WTC11 (cell line): ENCODE measurements around the gene DYRK2.

ENCODE experiments used
- ARID4B ChIP-seq: sonication (generic); formaldehyde crosslinking; IDR thresholded peaks from 2 replicates; pipeline ENCODE4 v1.8.0; 2023; ENCODE audit warnings: missing genetic modification reagents, mild to moderate bottlenecking, borderline replicate concordance
- CREM ChIP-seq: sonication (generic); formaldehyde crosslinking; IDR thresholded peaks from 2 replicates; pipeline ENCODE4 v1.8.1; 2022; ENCODE audit warnings: mild to moderate bottlenecking, missing genetic modification reagents, moderate library complexity
- CTCF ChIP-seq: fragments of 200-600 bp; IDR thresholded peaks from 2 replicates; pipeline ENCODE4 v1.8.0; 2022; ENCODE audit warnings: antibody characterized with exemption
- ESRRA ChIP-seq: sonication (generic); formaldehyde crosslinking; IDR thresholded peaks from 2 replicates; pipeline ENCODE4 v1.8.1; 2022; ENCODE audit warnings: mild to moderate bottlenecking, missing genetic modification reagents, borderline replicate concordance
- MAX ChIP-seq: sonication (generic); formaldehyde crosslinking; IDR thresholded peaks from 2 replicates; pipeline ENCODE4 v1.8.0; 2022; ENCODE audit warnings: mild to moderate bottlenecking, missing genetic modification reagents
- NR2C2 ChIP-seq: sonication (generic); formaldehyde crosslinking; IDR thresholded peaks from 2 replicates; pipeline ENCODE4 v1.8.0; 2022; ENCODE audit warnings: mild to moderate bottlenecking, missing genetic modification reagents
- NR3C1 ChIP-seq: sonication (generic); formaldehyde crosslinking; conservative IDR thresholded peaks from 2 replicates; pipeline ENCODE4 v1.8.1; 2023; ENCODE audit warnings: low read depth, mild to moderate bottlenecking, missing genetic modification reagents
- TEAD4 ChIP-seq: sonication (generic); formaldehyde crosslinking; IDR thresholded peaks from 2 replicates; pipeline ENCODE4 v1.8.0; 2022; ENCODE audit warnings: mild to moderate bottlenecking, missing genetic modification reagents
- ZNF219 ChIP-seq: sonication (generic); formaldehyde crosslinking; IDR thresholded peaks from 2 replicates; pipeline ENCODE4 v1.8.0; 2023; ENCODE audit warnings: missing genetic modification reagents, mild to moderate bottlenecking, borderline replicate concordance

GRCh38 chr12:67692966-67693365 lies 44.4 kb downstream of the DYRK2 start:
- TF ChIP-seq CREM (CRISPR knock-in tag) (no peak), CTCF (no peak), MAX (CRISPR knock-in tag) (no peak), ZNF219 (CRISPR knock-in tag) (no peak), ARID4B (CRISPR knock-in tag) (no peak), NR2C2 (CRISPR knock-in tag) (no peak), NR3C1 (CRISPR knock-in tag) (no peak), ESRRA (CRISPR knock-in tag) (no peak), TEAD4 (CRISPR knock-in tag) (no peak)
